Neural progenitor cell (in vitro differentiated cells): ENCODE results near the gene ATRN. TPM values are rescaled to one million over a fixed set of nuclear protein-coding genes. Genes with fewer than 3 reads are reported as not detected.
"Not testable (repeated sequence)": the region's sequence is repeated elsewhere in the genome, so short reads cannot be mapped to it uniquely, and the experiment has no call there.

ENCODE experiments used
- DNase-seq: peaks from one replicate; pipeline ENCODE4 v3.0.0-alpha.2; 2016; ENCODE audit warnings: low spot score
- H2AFZ ChIP-seq: fragments of 200-600 bp; sonication (generic); replicated peaks from 2 replicates; pipeline ENCODE4 v1.6.1; 2016; ENCODE audit warnings: antibody characterized with exemption
- H3F3A ChIP-seq: fragments of 200-600 bp; sonication (generic); 2 replicates; pipeline ENCODE4 v1.6.1; 2016; ENCODE audit warnings: antibody characterized with exemption, low read depth
- H3K27ac ChIP-seq: fragments of 200-600 bp; sonication (generic); 2 replicates; pipeline ENCODE4 v1.5.1; 2016; ENCODE audit warnings: mild to moderate bottlenecking
- H3K27me3 ChIP-seq: fragments of 200-600 bp; sonication (generic); 2 replicates; pipeline ENCODE4 v1.6.1; 2016; ENCODE audit warnings: mild to moderate bottlenecking, moderate library complexity
- H3K36me3 ChIP-seq: fragments of 200-600 bp; sonication (generic); 2 replicates; pipeline ENCODE4 v1.5.1; 2016
- H3K4me1 ChIP-seq: fragments of 200-600 bp; sonication (generic); 2 replicates; pipeline ENCODE4 v1.6.1; 2016; ENCODE audit warnings: mixed run types
- H3K4me2 ChIP-seq: fragments of 200-600 bp; sonication (generic); 2 replicates; pipeline ENCODE4 v1.6.1; 2016
- H3K4me3 ChIP-seq: fragments of 200-600 bp; sonication (generic); 2 replicates; pipeline ENCODE4 v1.5.1; 2016
- H3K79me2 ChIP-seq: fragments of 200-600 bp; sonication (generic); 2 replicates; pipeline ENCODE4 v1.6.1; 2016; ENCODE audit warnings: low read depth
- H3K9ac ChIP-seq: fragments of 200-600 bp; sonication (generic); 2 replicates; pipeline ENCODE4 v1.6.1; 2016
- H3K9me3 ChIP-seq: fragments of 200-600 bp; sonication (generic); 2 replicates; pipeline ENCODE4 v1.5.1; 2016; ENCODE audit warnings: low read depth
- H4K20me1 ChIP-seq: fragments of 200-600 bp; sonication (generic); 2 replicates; pipeline ENCODE4 v1.6.1; 2016; ENCODE audit warnings: low read depth
- H3K27ac Mint-ChIP-seq: 3 replicates; pipeline ENCODE4 v1.8.0; 2021; ENCODE audit warnings: mixed read lengths
- H3K27me3 Mint-ChIP-seq: 2 replicates; pipeline ENCODE4 v1.8.0; 2022; ENCODE audit warnings: low read depth, mild to moderate bottlenecking, inconsistent platforms, moderate library complexity, mixed read lengths; ENCODE audit not compliant: insufficient read depth
- H3K36me3 Mint-ChIP-seq: 3 replicates; pipeline ENCODE4 v1.8.0; 2021; ENCODE audit warnings: mixed read lengths
- H3K4me1 Mint-ChIP-seq: 3 replicates; pipeline ENCODE4 v1.8.0; 2021; ENCODE audit warnings: mixed read lengths
- H3K4me3 Mint-ChIP-seq: 3 replicates; pipeline ENCODE4 v1.8.0; 2021; ENCODE audit warnings: mild to moderate bottlenecking, moderate library complexity, mixed read lengths
- H3K9me3 Mint-ChIP-seq: 3 replicates; pipeline ENCODE4 v1.8.0; 2020; ENCODE audit warnings: mixed read lengths
- EZH2 ChIP-seq: fragments of 200-600 bp; sonication (generic); IDR thresholded peaks from 2 replicates; pipeline ENCODE4 v1.6.1; 2017; ENCODE audit warnings: antibody characterized with exemption, mild to moderate bottlenecking, moderate library complexity
- EZH2phosphoT487 ChIP-seq: fragments of 200-600 bp; sonication (generic); IDR thresholded peaks from 2 replicates; pipeline ENCODE4 v1.6.1; 2017; ENCODE audit warnings: antibody characterized with exemption
- total RNA-seq: library from RNA; depleted of rRNA; stranded (reverse); fragments of >200 nt; gene quantifications from 2 replicates; pipeline ENCODE4 v1.2.3, GENCODE V29; 2015; ENCODE audit warnings: low replicate concordance
- TF ChIP-seq, protein P1 (sequence below): fragments of 200-600 bp; sonication (generic); IDR thresholded peaks from 2 replicates; pipeline ENCODE4 v1.5.1; 2017; ENCODE audit warnings: antibody characterized with exemption, mild to moderate bottlenecking

Gene ATRN
- total RNA-seq, 1 donor from 2014 or later, result 36.8 TPM

DNA sequence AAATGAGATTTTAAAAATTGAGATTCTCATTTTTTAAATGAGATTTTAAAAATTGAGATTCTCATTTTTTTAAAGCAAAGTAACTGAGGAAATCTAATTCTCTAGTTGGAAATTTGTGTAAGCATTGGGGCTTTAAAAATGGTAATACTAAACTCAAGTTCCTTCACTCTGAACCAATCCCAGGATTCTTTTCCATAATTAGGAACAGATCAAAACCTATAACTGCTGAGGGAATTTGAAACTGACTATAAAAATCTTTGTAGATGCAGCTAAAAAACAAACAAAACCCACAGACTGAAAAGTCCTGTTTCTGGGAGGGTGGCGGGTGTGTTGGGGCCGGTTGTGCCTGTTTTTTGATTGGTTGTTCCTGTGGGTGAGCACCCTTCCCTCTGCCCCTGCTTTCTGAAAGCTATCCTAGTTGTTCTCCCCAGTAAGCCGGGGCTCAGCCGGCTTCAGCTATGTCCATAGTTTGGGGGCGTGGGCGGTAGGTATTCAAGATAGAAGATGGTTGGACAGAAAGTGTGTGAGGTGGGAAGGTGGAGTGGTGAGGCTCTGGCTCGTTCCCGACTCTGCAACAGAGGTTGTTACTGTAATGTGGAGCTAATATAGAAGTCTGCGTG is 143.1 kb downstream of the ATRN start:
- DNase-seq, result peak; percentile 7
- TF ChIP-seq, protein P1, sequence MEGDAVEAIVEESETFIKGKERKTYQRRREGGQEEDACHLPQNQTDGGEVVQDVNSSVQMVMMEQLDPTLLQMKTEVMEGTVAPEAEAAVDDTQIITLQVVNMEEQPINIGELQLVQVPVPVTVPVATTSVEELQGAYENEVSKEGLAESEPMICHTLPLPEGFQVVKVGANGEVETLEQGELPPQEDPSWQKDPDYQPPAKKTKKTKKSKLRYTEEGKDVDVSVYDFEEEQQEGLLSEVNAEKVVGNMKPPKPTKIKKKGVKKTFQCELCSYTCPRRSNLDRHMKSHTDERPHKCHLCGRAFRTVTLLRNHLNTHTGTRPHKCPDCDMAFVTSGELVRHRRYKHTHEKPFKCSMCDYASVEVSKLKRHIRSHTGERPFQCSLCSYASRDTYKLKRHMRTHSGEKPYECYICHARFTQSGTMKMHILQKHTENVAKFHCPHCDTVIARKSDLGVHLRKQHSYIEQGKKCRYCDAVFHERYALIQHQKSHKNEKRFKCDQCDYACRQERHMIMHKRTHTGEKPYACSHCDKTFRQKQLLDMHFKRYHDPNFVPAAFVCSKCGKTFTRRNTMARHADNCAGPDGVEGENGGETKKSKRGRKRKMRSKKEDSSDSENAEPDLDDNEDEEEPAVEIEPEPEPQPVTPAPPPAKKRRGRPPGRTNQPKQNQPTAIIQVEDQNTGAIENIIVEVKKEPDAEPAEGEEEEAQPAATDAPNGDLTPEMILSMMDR, result no peak
- no peak for TF ChIP-seq EZH2phosphoT487
- no peak for TF ChIP-seq EZH2
- no peak overlapping the region for H3K4me3 Mint-ChIP-seq
- Histone ChIP-seq H3K4me2 (no peak overlapping the region), H2AFZ (no peak overlapping the region), H3K27me3 (no peaks in the 10 kb centered on the region), H3K4me1 (peaks cover 6% of the 10 kb centered on the region), H3F3A (no peaks in the 10 kb centered on the region), H3K9me3 (no peaks in the 10 kb centered on the region), H4K20me1 (no peaks in the 10 kb centered on the region), H3K27ac (no peak overlapping the region), H3K36me3 (no peaks in the 10 kb centered on the region), H3K9ac (no peak overlapping the region), H3K4me3 (no peak overlapping the region), H3K79me2 (no peaks in the 10 kb centered on the region)
- H3K27me3 Mint-ChIP-seq, result no peaks in the 10 kb centered on the region
- no peaks in the 10 kb centered on the region for H3K9me3 Mint-ChIP-seq
- H3K4me1 Mint-ChIP-seq, result peaks cover 9% of the 10 kb centered on the region
- no peak overlapping the region for H3K27ac Mint-ChIP-seq
- H3K36me3 Mint-ChIP-seq, result peaks cover 3% of the 10 kb centered on the region

DNA sequence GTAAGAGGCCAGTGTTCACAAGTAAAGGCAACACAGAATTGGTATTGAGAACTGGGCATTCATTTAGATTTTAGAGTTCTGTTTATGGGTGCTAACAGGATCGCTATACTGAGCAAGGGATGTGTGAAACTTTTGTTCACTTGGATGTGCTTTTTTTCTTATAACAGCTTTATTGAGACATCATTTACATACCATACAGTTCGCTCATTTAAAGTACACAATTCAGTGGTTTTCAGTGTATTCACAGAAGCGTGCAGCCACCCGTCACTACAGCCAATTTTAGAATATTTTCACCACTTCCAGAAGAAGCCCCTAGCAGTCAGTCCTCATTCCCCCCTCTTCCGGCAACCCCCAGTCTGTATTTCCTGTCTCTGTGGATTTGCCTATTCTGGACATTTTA is 143.6 kb downstream of the ATRN start:
- Histone ChIP-seq H3K9ac (no peak overlapping the region), H2AFZ (no peak overlapping the region), H3K4me3 (no peak overlapping the region), H4K20me1 (no peaks in the 10 kb centered on the region), H3K27me3 (no peaks in the 10 kb centered on the region), H3K79me2 (no peaks in the 10 kb centered on the region), H3K36me3 (no peaks in the 10 kb centered on the region), H3K9me3 (no peaks in the 10 kb centered on the region), H3K27ac (no peak overlapping the region), H3K4me1 (peaks cover 11% of the 10 kb centered on the region), H3K4me2 (no peak overlapping the region), H3F3A (peaks cover 4% of the 10 kb centered on the region)
- no peak overlapping the region for H3K27ac Mint-ChIP-seq
- H3K36me3 Mint-ChIP-seq, result peaks cover 2% of the 10 kb centered on the region
- DNase-seq, result no peak
- no peak for TF ChIP-seq EZH2phosphoT487
- no peak for TF ChIP-seq EZH2
- TF ChIP-seq, protein P1, result no peak
- H3K27me3 Mint-ChIP-seq, result no peaks in the 10 kb centered on the region
- no peaks in the 10 kb centered on the region for H3K9me3 Mint-ChIP-seq
- no peak overlapping the region for H3K4me3 Mint-ChIP-seq
- H3K4me1 Mint-ChIP-seq, result peaks cover 12% of the 10 kb centered on the region

DNA sequence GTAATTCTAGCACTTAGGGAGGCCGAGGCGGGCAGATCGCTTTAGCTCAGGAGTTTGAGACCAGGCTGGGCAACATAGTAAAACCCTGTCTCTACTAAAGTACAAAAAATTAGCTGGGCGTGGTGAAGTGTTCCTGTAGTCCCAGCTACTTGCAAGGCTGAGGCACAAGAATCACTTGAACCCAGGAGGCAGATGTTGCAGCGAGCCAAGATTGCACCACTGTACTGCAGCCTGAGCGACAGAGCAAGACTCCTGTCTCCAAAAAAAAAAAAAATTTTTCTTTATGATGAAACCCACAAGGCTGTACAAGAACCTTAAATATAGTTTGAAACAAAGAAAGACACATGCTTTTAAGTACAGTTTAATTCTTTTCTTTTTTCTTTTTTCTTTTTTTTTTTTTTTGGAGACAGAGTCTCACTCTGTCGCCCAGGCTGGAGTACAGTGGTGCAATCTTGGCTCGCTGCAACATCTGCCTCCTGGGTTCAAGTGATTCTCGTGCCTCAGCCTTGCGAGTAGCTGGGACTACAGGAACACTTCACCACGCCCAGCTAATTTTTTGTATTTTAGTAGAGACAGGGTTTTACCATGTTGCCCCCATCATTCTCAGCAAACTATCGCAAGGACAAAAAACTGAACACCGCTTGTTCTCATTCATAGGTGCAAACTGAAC is 144.5 kb downstream of the ATRN start:
- H3K27ac Mint-ChIP-seq, H3K9me3 ChIP-seq, H4K20me1 ChIP-seq, H3K27ac ChIP-seq, H2AFZ ChIP-seq, H3K4me3 Mint-ChIP-seq, H3K27me3 ChIP-seq, H3K27me3 Mint-ChIP-seq, H3K79me2 ChIP-seq, H3K4me3 ChIP-seq, H3K9me3 Mint-ChIP-seq, H3K36me3 ChIP-seq, H3K4me2 ChIP-seq, DNase-seq, H3K36me3 Mint-ChIP-seq, H3K9ac ChIP-seq: not testable (repeated sequence)
- H3K4me1 ChIP-seq, result peaks cover 20% of the 10 kb centered on the region
- peaks cover 12% of the 10 kb centered on the region for H3K4me1 Mint-ChIP-seq
- peaks cover 11% of the 10 kb centered on the region for H3F3A ChIP-seq

DNA sequence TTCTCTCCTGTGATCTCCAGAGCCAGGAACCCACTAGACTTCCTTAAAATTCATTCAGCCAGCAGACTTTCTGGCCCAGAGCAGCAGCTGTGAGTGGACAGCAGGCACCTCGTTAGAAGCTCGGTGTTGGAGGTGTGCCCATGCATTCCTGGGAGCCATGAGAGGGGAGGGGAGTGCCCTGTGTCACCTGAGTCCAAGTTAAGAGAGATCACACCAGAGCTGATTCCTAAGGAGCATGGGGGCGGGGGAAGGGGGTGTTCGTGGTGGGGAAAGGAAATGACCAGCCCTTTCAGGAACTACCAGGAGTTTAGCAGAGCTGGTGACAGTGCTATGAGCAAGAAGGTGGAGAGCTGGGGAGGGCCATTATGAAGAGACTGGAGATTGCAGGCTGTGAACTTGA is 145.4 kb downstream of the ATRN start:
- Mint-ChIP-seq H3K27me3 (peaks cover 2% of the 10 kb centered on the region), H3K9me3 (no peaks in the 10 kb centered on the region), H3K27ac (no peak overlapping the region), H3K36me3 (peaks cover 3% of the 10 kb centered on the region), H3K4me3 (no peak overlapping the region), H3K4me1 (peaks cover 13% of the 10 kb centered on the region)
- H2AFZ ChIP-seq, result no peak overlapping the region
- no peak overlapping the region for H3K9ac ChIP-seq
- no peak overlapping the region for H3K4me2 ChIP-seq
- H3K4me1 ChIP-seq, result peaks cover 20% of the 10 kb centered on the region
- peaks cover 19% of the 10 kb centered on the region for H3F3A ChIP-seq
- no peaks in the 10 kb centered on the region for H3K36me3 ChIP-seq
- no peaks in the 10 kb centered on the region for H3K27me3 ChIP-seq
- TF ChIP-seq, protein P1, result no peak
- TF ChIP-seq EZH2phosphoT487 (no peak), EZH2 (no peak)
- no peak overlapping the region for H3K4me3 ChIP-seq
- H3K27ac ChIP-seq, result no peak overlapping the region
- DNase-seq, result peak; percentile 3
- no peaks in the 10 kb centered on the region for H3K9me3 ChIP-seq
- no peaks in the 10 kb centered on the region for H3K79me2 ChIP-seq
- H4K20me1 ChIP-seq, result no peaks in the 10 kb centered on the region
